Activated CD4-positive, alpha-beta T cell treated with anti-CD3 and anti-CD28 coated beads, Interleukin-2, amount 50 U/mL, for 48 hours (primary cell): ENCODE data around the gene MNT.

ENCODE experiments used
- DNase-seq, 2 experiments: peaks; one replicate each; pipeline ENCODE4 v3.0.0-alpha.2; 2020

The MNT gene

DNA sequence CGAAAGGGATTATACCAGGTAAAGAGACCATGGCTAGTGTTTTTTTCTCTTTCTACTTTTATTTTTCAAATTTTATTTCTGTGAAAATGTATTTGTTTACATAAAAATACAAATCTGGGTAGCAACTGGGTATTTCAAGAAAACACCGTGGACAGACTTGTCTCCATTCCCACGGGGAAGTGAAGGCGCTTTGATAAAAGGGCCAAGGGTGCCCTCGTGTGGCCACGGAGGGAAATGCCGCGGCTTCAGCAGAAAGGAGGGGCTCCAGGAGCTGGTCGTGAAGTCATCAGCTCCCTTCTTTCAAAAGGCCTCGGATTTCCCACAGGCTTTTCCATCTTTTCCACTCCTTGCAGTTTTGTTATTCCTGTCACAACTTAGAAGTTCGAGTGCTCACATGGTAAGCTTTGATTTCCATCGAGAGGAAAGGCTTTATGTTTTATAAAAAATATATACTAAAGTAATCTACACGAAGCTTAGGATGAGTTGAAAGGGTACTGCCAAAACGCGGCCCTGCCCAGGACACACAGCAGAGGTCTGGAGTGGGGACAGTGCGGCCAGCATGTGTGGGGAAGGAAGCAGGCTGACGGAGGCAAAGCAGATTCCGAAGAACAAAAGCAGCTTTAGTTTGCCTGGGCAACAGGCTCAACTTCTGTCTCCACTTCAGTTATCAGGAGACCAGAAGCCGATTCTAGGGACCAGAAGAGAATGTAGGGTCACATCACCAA is 15.3 kb upstream of the MNT start:
- DNase-seq, result peak; percentile 90 to 92

DNA sequence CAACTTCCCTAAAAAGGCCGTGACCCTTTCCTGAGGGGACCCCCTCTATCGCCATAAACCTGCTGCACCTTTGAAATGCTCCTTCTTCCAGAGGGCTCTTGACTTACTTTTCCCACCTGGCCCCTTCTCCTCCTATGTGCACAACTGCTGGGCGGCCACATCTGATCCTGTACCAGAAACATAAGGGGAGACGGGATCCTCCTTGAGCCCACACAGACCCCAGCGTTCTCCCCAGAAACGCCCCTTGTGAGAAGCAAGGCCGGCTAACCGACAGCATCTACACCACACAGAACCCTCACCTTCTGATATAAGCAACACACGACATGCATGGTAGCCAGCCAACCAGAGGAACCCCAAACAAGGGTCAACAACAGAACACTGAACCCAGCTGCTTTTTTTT is 14.2 kb upstream of the MNT start:
- DNase-seq, result no peak

DNA sequence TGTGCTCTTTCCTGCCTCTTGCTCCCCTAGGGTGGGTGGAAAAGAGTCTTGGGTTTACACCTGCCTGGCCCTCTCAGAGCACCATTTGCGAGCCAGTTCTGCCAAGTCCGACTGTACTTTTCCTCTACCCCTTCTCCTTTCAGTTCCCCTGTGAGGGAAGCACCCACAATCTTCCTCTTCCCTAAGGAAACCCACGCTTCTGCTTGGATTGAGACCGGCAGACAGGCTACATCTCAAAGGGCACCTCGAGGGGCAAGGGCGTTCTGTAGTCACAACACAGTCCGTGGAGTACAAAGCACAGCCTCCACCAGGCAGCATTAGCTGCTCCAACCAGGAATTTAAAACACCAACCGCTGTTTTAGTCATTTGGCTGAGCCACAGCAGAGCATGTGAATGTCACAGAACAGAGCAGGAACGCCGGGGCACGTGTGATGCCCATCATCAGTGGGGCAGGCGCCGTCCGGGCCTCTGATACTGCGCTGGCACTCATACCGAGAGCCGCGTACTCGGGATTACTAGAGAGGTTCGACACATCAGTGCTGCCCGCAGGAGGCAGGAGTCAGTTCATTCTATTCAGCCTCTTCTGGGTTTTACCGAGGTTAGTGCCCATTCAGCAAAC is 13.7 kb upstream of the MNT start:
- no peak for DNase-seq

DNA sequence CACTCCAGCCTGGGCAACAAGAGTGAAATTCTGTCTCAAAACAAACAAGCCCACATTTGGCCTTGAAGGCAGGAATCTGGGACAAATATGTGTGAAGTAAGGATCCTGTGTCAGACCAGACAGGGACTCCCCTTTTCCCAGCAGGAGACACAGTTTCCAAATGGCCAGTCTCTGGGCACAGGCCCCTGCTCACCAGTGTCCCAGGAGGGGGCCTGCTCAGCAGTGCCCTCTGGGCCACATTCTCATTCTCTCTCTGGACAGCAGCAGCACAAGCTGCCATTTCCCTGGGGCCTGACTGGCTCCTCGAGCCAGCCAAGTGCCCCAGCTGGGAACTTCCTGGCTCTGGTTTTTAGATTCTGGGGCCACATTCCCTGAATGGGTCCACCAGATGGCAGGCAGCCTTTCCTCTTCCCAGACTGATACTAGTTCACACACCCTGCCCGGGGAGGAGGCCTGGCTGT is 11.7 kb upstream of the MNT start:
- no peak for DNase-seq

DNA sequence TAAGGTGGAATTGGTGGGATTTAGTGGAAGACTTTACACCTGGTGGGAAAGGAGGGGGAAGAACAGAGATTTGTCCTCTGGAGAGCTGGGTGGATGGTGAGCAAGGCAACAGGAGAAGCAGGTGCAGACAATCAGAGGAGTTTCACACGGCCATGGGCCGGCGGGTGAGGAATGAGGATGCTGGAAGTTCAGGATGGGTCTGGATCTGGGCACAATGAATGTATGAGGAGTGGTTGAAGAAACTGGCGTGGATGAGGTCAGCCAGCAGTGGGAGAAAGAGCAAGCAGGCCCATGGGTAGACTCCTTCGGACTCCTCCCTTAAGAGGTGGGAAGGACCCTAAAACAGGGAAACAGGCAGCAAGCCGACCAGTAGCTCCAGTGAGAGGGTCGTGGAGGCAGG is 10.1 kb upstream of the MNT start:
- DNase-seq, result no peak

DNA sequence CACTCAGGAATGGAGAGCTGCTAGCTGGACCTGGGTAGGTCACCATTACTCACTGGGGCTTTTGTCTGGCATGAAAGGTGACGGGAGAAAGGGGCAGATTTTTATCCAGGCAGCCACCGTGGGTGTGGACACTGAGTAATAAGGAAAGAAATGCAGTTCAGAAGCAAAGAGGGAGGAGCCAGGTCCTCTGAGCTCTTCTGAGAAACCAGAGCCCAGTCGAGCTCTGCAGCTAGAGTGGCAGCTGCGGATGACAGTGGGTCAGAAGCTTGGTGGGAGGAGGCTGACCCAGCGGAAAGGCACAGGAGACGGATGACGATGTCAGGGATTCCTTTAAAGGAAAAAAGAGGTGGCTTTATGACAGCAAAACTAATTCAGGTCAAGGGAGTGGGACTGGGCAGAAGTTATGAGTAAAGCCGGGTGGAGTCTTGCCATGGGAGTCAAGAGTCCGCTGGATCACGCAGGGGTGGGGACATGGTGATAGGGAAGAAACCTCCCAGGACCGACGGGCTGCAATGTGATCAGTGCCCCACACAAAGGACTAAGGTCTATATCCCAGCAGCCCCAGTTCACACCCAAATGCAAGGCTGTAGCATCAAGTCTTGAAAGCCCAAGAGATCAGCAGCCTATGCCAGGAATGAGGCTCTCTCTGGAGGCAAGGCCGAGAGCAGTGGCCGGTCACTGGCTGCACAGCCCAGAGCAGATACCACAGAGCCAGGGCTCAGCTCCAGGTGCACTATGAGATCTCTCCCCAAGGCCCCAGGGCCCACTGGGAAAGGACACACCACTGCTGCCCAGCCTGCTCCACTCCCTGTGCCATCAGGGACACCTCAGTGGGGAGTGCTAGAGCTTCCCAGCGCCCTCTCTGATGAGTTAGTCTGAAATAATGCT is 6.3 kb upstream of the MNT start:
- peak; percentile 39 to 58 for DNase-seq

DNA sequence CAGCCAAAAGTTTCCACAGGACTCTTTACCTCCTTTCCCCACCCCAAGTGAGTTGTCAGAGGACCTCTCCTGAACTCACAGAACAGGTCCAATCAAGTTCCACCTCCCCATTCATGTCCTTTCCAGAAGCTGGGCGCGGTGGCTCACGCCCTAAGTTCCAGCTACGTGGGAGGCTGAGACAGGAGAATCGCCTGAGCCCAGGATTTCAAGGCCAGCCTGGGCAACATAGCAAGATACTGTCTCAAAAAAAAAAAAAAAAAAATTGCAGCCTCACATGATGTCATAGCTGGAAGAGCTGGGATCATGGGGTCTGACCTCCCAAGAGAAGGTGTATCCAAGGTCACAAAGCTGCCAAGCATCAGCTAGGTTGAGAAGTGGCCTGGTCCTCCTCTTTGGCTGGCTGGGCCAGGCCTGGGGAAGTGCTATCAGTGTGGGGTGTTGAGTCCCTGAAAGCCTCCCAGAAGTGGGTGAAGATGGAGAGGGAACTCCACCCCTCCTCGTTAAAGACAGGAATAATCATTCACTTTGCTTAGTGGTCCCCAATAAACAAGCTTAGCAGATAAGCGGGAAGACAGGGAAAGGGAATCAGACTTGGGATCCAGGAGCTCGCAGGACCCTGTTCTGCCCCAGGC is 5.5 kb upstream of the MNT start:
- no peak for DNase-seq

DNA sequence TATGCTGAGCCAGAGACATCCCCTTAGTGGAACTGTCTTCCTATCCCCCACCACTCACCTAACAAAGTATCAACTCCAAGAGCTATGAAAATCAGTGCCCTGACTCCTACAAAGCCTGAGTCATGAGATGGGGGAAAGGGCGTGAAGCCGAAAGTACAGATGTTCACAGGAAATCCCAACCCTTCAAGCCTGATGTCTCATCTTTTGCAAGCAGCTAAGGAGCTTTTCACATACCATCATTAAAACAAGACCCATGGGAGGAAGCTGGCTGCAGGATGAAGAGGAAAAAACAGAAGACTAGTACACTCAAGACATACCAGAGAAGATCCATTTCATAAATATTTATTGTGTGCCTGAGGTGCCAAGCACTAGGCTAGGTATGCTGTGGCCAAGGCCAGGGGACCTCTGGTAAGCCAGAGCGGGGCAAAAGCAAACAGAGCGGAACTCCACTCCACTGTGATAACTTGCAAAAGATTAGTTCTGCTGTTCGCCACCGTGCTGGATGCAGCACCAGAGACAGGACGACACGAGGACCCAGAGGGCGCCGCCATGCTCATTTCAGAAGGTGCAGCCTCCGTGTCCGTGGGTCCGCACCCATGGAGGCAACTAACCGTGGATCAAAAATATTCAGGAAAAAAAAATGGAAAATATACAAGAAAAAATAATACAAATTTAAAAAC is 4.5 kb upstream of the MNT start:
- no peak for DNase-seq

DNA sequence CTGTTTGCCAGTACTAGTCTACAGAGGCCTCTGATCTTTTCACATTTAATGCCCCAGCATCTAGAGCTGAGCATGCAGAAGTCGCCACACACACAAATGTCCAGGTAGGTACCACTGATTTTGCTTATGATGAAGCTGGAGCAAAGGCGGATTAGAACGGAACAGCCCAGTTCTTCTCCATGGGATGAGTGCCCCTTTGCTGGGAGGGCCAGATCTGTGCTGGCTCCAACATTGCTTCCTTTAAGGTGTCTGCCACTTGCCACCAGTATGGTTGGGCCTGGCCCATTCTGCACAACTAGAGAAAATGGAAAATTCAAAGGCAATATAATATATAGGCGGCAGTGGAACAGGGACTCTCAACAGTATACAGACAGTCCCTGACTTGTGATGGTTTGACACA is 2.2 kb upstream of the MNT start:
- no peak for DNase-seq

DNA sequence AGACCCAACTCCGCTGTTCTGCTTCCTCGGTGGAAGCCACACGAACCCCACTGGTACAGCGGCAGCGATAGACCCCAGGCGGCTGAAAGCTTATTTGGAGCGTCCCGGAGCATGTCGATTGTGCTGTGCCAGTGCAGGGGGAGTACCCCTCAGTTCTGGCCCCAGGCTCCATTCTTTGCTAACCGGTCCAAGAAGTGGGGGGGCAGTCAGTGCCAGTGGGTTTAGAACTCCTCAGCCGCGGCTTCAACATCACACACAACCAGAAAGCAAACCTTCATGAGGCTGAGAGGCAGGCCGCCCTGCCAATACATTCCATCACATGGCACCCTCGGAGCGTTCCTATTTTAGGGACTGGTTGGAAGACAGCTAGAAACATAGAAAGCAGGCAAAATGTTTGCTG is 1.7 kb upstream of the MNT start:
- DNase-seq, result no peak

DNA sequence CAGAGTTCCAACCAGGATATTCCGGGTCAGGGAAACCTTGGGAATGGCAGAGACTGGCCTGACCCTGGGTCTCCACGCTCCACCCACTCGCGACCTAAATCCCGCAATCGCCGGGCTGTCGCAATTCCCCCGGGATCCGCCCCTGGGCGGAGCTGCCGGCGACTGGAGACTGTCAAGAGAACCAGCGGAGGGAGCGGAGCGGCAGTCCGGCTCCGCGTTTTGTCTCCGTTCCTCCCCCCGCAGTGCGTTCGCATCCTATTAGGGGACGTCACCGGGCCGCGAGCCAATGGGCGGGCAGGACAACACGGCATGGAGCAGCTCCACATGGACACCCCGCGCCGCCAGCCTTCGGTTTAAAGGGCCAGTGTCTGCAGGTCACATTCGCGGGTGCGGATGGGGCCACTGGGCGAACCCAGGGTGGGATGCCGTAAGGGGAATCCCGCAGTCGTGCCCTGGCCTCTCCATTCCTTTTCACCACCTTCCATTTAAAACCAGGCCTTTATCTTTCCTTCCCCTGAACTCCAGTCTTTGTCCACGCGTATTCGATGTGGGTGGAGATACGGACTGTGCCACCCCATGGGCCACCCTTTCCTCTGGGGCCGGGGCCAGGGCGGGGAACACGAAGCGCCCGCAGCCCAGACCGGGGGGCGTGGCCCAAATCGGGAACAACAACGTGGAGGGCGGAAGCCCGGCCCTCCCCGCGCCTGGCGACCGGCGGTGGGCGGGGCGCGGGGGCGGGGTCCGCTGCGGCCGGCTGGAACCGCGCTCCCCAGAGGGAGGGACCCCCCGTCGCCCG is 764 bp upstream of the MNT start:
- DNase-seq, result peak; percentile 99

DNA sequence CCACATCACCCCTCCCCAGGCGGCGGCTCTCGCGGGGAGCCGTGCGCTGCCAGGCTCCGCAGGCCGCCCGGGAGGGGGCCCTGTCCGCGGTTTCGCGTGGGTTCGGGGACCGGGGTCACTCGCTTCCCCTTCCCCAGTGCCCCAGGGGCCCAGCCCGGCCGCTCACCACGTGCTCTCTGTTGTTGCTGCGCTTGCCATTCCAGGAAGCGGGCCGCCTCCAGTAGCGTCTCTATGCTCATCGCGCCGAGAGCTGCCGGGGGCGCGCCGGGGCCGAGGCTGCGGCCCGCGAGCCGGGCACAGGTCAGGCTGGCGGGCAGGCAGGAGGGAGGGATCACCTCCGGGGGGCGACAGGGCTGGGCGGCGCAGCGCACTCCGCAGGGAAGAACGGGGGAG is 390 bp downstream of the MNT start:
- DNase-seq, result peak; percentile 65 to 69

DNA sequence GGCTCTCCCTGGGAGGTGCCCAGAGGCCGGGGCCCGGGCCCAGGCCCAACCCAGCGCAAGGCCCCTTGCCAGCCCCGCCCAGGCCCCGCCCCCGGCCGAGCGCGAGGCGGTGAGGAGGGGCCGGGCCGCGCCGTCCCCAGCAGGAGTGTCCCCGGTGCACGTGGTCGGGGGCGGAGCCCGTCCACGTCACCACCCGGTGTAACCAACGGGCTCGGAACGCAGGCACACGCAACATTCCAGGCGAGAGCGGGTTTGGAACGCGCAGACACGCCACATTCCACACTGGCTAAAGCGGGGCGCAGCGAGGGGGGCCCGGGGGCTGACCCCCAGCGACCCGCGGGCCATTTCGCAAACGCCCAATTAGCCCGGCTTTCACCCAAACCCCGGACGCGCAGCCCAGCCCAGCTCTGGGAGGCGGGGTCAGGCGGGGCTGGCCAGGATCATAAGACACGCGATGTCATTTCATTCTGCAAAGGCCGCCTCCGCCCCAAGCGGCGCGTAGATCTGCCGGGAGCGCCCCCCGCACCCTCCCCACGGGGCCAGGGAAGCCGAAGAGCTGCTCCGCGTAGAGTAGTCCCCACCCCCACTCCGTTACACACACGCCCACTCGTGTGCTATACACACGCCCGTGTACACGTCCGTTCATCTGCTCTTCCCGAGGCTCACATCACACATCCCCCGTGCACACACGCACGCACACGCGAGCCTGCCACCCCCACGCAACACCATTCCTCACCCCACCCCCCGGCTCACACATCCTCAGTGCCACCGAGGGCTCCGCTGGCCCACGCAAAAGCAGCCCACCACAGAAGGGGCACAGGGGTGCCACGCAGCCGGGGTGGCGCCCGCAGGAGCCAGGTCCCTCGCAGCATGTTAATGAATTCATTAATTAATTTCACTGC is 1.0 kb downstream of the MNT start:
- DNase-seq, result peak; percentile 93

DNA sequence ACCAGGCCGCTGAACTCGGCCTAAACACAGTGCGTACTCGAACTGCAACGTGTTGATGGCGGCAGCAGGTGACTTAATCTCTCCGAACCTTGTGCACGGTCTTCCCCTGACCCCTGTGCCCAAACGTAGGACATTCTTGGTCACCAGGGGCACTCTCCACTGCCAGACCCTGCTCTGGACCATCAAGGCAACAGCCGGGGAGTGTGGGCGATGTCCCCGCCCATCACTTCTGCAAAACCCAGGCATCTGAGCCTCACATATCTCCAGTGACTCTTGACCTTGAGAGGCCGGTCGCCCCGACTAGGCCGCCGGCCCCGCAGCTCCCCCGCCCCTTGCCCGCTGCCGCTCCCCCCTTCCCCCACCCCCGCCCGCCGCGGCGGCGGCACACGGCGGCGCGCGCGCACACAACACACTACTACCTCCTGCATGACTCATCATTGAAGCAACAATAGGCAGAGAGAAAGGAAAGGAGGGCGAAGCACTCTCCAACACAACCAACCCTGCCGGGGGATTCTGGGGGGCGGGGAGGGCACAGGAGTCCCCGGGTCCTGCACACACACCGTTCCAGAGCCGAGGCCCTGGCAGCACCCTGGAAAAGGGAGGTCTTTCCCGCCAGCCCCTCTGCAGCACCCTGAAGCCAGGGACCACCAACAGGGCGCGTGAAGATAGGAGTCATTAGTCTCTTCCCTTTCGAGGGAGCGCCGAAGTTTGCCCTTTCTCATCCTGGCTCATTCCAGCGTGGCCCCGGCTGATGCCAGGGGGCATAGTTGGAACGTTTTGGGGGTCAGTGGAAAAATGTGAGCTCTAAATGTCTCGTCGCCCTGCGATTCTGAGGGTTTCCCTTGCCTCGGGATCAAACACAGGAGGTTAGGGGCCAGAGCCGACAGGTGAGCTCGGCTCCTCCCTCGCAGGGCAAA is 1.9 kb downstream of the MNT start:
- DNase-seq, result peak; percentile 54 to 55

DNA sequence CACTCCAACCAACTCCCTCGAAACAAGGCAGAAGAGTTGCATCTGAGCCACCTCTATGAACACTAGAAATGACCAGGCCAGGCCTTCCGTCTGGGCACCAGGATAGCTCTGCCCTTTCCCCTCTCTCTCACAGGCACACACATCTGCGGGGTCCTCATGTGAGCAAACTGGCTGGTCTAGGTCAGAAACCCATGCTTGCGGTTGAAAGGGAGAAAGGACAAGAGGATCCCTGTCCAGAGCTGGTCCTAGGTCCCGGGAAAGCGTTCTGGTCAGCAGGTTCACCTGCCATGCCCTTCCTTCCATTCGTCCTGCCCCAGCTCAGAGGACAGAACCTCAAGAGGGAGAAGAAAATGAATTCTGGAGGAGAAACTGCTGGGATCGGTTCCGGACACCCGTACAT is 2.7 kb downstream of the MNT start:
- no peak for DNase-seq

DNA sequence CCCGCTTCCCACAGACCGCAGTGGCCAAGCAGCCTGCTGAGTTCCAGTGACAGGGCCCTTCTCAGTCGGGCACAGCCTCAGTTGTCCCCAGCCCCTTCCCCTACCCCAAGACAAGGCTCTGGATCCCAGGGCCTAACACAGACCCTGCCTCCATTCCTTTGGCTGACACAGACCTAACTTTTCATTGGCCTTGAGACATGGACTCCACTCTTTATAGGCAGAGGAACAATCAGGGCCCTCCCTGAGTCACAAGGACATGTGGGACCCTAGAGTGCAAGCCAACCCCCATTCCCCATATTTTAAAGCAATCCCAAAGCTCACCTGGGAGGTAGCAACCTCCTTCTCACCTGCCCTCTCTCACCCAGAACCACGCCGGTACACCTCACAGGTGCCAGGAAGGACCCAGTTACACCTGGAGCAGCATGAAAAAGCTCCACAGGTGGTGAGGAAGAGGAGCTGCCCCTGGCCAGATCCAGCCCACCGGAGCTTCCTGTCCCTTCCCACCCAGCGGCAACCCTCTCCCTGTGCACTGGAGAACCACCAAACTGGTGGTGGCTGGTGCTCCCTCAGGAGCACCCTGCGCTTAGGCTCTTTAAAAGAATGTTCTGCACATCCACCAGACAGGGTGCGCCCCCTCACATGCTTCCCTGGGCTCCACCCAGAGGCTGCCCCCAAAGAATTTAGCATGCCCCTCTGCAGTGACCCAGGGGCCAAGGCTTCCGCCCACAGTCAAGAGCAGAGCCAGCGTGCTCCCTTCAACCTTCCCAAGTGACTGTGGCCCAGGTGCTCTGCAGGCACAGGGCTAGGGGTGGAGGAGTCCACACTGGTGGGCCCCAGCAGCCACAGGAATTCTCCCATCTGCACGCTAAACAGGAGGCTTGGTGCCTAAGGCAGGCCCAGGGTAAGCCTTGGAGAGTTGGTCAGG is 3.4 kb downstream of the MNT start:
- no peak for DNase-seq

DNA sequence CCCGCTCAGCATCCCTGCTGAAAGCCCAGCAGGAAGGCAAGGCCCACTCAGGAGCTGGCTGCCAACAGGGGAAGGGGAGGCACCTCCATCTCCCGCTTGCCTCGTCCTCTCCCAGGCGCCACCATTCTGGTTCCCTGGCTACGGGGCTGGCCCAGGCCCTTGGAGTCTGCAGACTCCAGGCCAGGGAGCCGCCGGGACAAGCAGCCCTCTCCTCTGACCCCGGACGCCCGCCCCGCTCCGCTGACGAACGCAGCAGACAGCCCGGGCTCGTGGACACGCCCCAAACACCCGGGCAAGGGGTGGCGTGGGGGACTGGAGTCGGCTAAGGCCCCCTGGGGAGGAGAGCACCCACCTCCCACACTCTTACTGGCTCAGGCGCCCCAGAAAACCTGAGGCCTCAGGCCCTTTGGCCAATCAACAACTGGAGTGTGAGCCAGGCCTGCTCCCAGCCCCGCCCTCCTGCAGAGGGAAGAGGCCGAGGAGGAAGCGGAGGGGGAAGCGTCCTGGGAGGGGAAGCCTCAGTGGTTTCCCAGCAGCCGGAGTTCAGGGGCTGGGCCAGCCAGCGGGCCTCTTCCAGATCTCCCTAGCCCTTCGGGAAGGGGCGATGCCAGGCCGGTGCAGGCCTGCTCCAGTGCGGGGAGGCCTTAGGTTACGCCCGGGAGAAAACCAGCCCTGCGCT is 4.2 kb downstream of the MNT start:
- DNase-seq, result peak; percentile 67 to 78

DNA sequence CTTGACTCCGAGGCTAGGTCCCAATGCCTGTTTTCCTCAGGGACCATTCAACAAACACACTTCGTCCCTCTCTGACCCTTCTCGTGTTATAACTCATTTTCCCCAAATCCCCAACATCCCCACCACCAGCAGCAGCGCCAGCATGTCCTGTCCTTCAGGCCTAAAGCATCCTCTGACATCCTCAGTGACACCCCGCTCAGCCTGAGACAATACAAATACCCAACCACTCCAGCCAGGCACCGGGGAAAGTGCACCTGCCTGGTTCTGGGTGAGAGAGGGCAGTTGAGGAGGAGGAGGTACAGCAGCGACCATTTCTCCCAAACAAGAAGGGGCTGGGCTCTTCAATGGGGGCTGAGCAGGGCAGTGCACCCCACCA is 4.7 kb downstream of the MNT start:
- DNase-seq, result no peak
